GM21717 (cell line): ENCODE results near the gene H6PD.
A peak's percentile ranks its signal among the peaks of the same experiment; 100 is the strongest.

Experiments used
- ATAC-seq: cut with Tn5 transposase; IDR thresholded peaks from one replicate; pipeline ENCODE4 v1.9.1; 2021; ENCODE audit warnings: mild to moderate bottlenecking, moderate library complexity; ENCODE audit not compliant: unreplicated experiment

H6PD gene

GRCh38 chr1:9275567-9276034, 41.0 kb downstream of the H6PD start:
- ATAC-seq, result peak; percentile 89

- ATAC-seq, result no peak
These were observed 43.5 kb downstream of the H6PD start for GRCh38 chr1:9278116-9278515.

GRCh38 chr1:9278585-9279153, 44.1 kb downstream of the H6PD start:
- ATAC-seq, result no peak

GRCh38 chr1:9279172-9279840, 44.7 kb downstream of the H6PD start:
- no peak for ATAC-seq

GRCh38 chr1:9280015-9280860, 45.7 kb downstream of the H6PD start:
- ATAC-seq, result no peak

- no peak for ATAC-seq
These were observed 46.7 kb downstream of the H6PD start for GRCh38 chr1:9281071-9281827.

GRCh38 chr1:9281908-9282695, 47.5 kb downstream of the H6PD start:
- no peak for ATAC-seq

- ATAC-seq, result no peak
These were observed 48.1 kb downstream of the H6PD start for GRCh38 chr1:9282696-9282955.

GRCh38 chr1:9284061-9284460, 49.5 kb downstream of the H6PD start:
- no peak for ATAC-seq

- no peak for ATAC-seq
These were observed 52.0 kb downstream of the H6PD start for GRCh38 chr1:9286556-9286955.

- ATAC-seq, result no peak
These were observed 54.5 kb downstream of the H6PD start for GRCh38 chr1:9289090-9289534.

- no peak for ATAC-seq
These were observed 55.3 kb downstream of the H6PD start for GRCh38 chr1:9289711-9290485.

GRCh38 chr1:9291914-9292360, 57.4 kb downstream of the H6PD start:
- no peak for ATAC-seq

- ATAC-seq, result no peak
These were observed 58.0 kb downstream of the H6PD start, which contains the start of gene SPSB1 for GRCh38 chr1:9292361-9293240. Gene SPSB1, plus strand, starts transcription at chr1:9292894. Its CDS starts 62,998 bp downstream, at chr1:9355892.

- ATAC-seq, result no peak
These were observed 58.6 kb downstream of the H6PD start for GRCh38 chr1:9293241-9293532.

GRCh38 chr1:9293533-9294404, 59.2 kb downstream of the H6PD start:
- no peak for ATAC-seq

GRCh38 chr1:9294405-9294773, 59.8 kb downstream of the H6PD start:
- ATAC-seq, result no peak
